HepG2 (cell line): ENCODE results near the gene NPPB. TPM values are rescaled to one million over a fixed set of nuclear protein-coding genes. Genes with fewer than 3 reads are reported as not detected.

Experiments used
- EZH2 ChIP-seq: conservative IDR thresholded peaks from 2 replicates; pipeline ENCODE4 v1.6.1; 2012; ENCODE audit warnings: mild to moderate bottlenecking, low read depth, low read length, moderate library complexity
- GLI4 ChIP-seq: sonication (generic); formaldehyde crosslinking; IDR thresholded peaks from 2 replicates; pipeline ENCODE4 v1.5.1; 2020; ENCODE audit warnings: missing genetic modification reagents, mild to moderate bottlenecking, moderate library complexity, borderline replicate concordance
- HMGXB3 ChIP-seq: sonication (generic); formaldehyde crosslinking; IDR thresholded peaks from 2 replicates; pipeline ENCODE4 v1.4.0; 2020; ENCODE audit warnings: missing genetic modification reagents, borderline replicate concordance
- KDM3A ChIP-seq: IDR thresholded peaks from 2 replicates; pipeline ENCODE4 v1.6.1; 2018; ENCODE audit warnings: low read depth, missing compliant biosample characterization
- KDM4B ChIP-seq: sonication (generic); formaldehyde crosslinking; IDR thresholded peaks from 2 replicates; pipeline ENCODE4 v1.4.0; 2020; ENCODE audit warnings: missing genetic modification reagents
- KLF15 ChIP-seq: sonication (generic); formaldehyde crosslinking; IDR thresholded peaks from 2 replicates; pipeline ENCODE4 v1.8.1; 2023; ENCODE audit warnings: borderline replicate concordance, mild to moderate bottlenecking, inconsistent platforms, missing genetic modification reagents, mixed read lengths
- KLF9 ChIP-seq: IDR thresholded peaks from 2 replicates; pipeline ENCODE4 v1.6.1; 2016; ENCODE audit warnings: low read depth
- MIER2 ChIP-seq: IDR thresholded peaks from 2 replicates; pipeline ENCODE4 v1.6.1; 2016; ENCODE audit warnings: missing biosample characterization, missing genetic modification reagents
- NPAS2 ChIP-seq: sonication (generic); formaldehyde crosslinking; IDR thresholded peaks from 2 replicates; pipeline ENCODE4 v1.8.0; 2022; ENCODE audit warnings: mild to moderate bottlenecking, missing genetic modification reagents, borderline replicate concordance
- NR2F1 ChIP-seq, 2 experiments: fragments of 450-650 bp in 1 of 2; formaldehyde crosslinking in 1 of 2; IDR thresholded peaks; 2 replicates each; pipeline versions ENCODE4 v1.5.0 to v1.6.1; 2016 to 2020; ENCODE audit warnings: mild to moderate bottlenecking in 1 of 2, missing compliant biosample characterization in 1 of 2, missing genetic modification reagents in 1 of 2, moderate library complexity in 1 of 2
- PCBP2 ChIP-seq: fragments of 200-400 bp; formaldehyde crosslinking; optimal IDR thresholded peaks from 2 replicates; pipeline ENCODE3; 2018; ENCODE audit warnings: low read length, low read depth; ENCODE audit not compliant: poor library complexity, severe bottlenecking
- PLSCR1 ChIP-seq: sonication (generic); formaldehyde crosslinking; IDR thresholded peaks from 2 replicates; pipeline ENCODE4 v1.5.0; 2020; ENCODE audit warnings: missing genetic modification reagents, mild to moderate bottlenecking, borderline replicate concordance
- PPARG ChIP-seq: conservative IDR thresholded peaks from 2 replicates; pipeline ENCODE4 v1.6.1; 2016; ENCODE audit warnings: missing biosample characterization, missing genetic modification reagents
- SETDB1 ChIP-seq: sonication (generic); formaldehyde crosslinking; IDR thresholded peaks from 2 replicates; pipeline ENCODE4 v1.5.1; 2020; ENCODE audit warnings: missing genetic modification reagents, mild to moderate bottlenecking, borderline replicate concordance
- TFDP1 ChIP-seq: IDR thresholded peaks from 2 replicates; pipeline ENCODE4 v1.6.1; 2016; ENCODE audit warnings: missing compliant biosample characterization, missing genetic modification reagents, borderline replicate concordance
- TRIM22 ChIP-seq: fragments of 450-650 bp; IDR thresholded peaks from 2 replicates; pipeline ENCODE4 v1.6.1; 2017
- ZNF138 ChIP-seq: sonication (generic); formaldehyde crosslinking; IDR thresholded peaks from 2 replicates; pipeline ENCODE4 v1.5.0; 2020; ENCODE audit warnings: mild to moderate bottlenecking, low read depth, missing genetic modification reagents
- ZNF253 ChIP-seq: sonication (generic); formaldehyde crosslinking; IDR thresholded peaks from 2 replicates; pipeline ENCODE4 v1.8.0; 2022; ENCODE audit warnings: mild to moderate bottlenecking, missing genetic modification reagents, borderline replicate concordance
- ZNF3 ChIP-seq: IDR thresholded peaks from 2 replicates; pipeline ENCODE4 v1.7.0; 2017; ENCODE audit warnings: inconsistent platforms
- ZNF501 ChIP-seq: sonication (generic); formaldehyde crosslinking; IDR thresholded peaks from 2 replicates; pipeline ENCODE4 v1.5.1; 2020; ENCODE audit warnings: mild to moderate bottlenecking, moderate library complexity, missing genetic modification reagents
- ZNF605 ChIP-seq: sonication (generic); formaldehyde crosslinking; IDR thresholded peaks from 2 replicates; pipeline ENCODE4 v1.8.0; 2022; ENCODE audit warnings: mild to moderate bottlenecking, missing genetic modification reagents
- ZNF749 ChIP-seq: sonication (generic); formaldehyde crosslinking; IDR thresholded peaks from 2 replicates; pipeline ENCODE4 v1.8.0; 2022; ENCODE audit warnings: mild to moderate bottlenecking, missing genetic modification reagents, moderate library complexity, borderline replicate concordance
- polyA plus RNA-seq, 8 experiments: library from polyadenylated mRNA; depleted of rRNA in 3 of 8; stranded (reverse) in 7 of 8; unstranded in 1 of 8; fragments of >200 nt; fragmentation: Illumina TruSeq in 4 of 8; extraction: Trizol in 4 of 8; gene quantifications; 2 replicates each; pipeline versions ENCODE4 v1.2.1 to v1.2.3, GENCODE V29; 2011 to 2016; ENCODE audit warnings: low read depth in 4 of 8, missing spikeins in 1 of 8, mixed read lengths in 1 of 8; ENCODE audit not compliant: insufficient read depth in 1 of 8
- total RNA-seq, 5 experiments: library from RNA; depleted of rRNA; stranded (reverse); fragments of >200 nt; fragmentation: Illumina TruSeq; extraction: Trizol; gene quantifications; 2 replicates each; pipeline ENCODE4 v1.2.3, GENCODE V29; 2016; ENCODE audit warnings: low read depth in 1 of 5

NPPB gene
- total and polyA plus RNA-seq, 2 of the 13 experiments (the other 11 are each of a cell fraction or from before 2014, with no cell fraction given): 1.9 TPM; not detected in 1

- TF ChIP-seq KLF9 (CRISPR knock-in tag) (no peak), ZNF605 (CRISPR knock-in tag) (no peak), ZNF138 (CRISPR knock-in tag) (no peak), SETDB1 (CRISPR knock-in tag) (no peak), NR2F1 (CRISPR knock-in tag; IDR thresholded peaks at IDR 0.05) (no peak), EZH2 (no peak), ZNF253 (no peak), KLF15 (no peak), MIER2 (peak; percentile 80), ZNF501 (no peak), PLSCR1 (CRISPR knock-in tag) (no peak), PCBP2 (peak; percentile 49), ZNF3 (CRISPR knock-in tag) (no peak), GLI4 (no peak), KDM4B (CRISPR knock-in tag) (no peak), TRIM22 (no peak), TFDP1 (CRISPR knock-in tag) (no peak), ZNF749 (CRISPR knock-in tag) (no peak), KDM3A (CRISPR knock-in tag) (peak; percentile 52; the same call in 1 of the 2 replicates), NPAS2 (no peak), HMGXB3 (CRISPR knock-in tag) (no peak), PPARG (CRISPR knock-in tag) (no peak)
Observed at GRCh38 chr1:11893907-11894251, 35.1 kb upstream of the NPPB start (continued).
